GM12864 (cell line): ENCODE measurements around the gene PHACTR4.

Source experiments
- DNase-seq: peaks from one replicate; pipeline ENCODE4 v3.0.0-alpha.2; 2011; ENCODE audit warnings: low read depth
- H3K4me3 ChIP-seq: 2 replicates; pipeline ENCODE4 v1.5.1; 2011; ENCODE audit warnings: mild to moderate bottlenecking, low read depth, low read length, control low read depth
- TF ChIP-seq, protein P1 (sequence below): IDR thresholded peaks from 2 replicates; pipeline ENCODE4 v1.5.1; 2011; ENCODE audit warnings: low read depth, mild to moderate bottlenecking, moderate library complexity, low read length, control low read depth, inconsistent platforms; ENCODE audit errors: missing control alignments

Gene PHACTR4

DNA sequence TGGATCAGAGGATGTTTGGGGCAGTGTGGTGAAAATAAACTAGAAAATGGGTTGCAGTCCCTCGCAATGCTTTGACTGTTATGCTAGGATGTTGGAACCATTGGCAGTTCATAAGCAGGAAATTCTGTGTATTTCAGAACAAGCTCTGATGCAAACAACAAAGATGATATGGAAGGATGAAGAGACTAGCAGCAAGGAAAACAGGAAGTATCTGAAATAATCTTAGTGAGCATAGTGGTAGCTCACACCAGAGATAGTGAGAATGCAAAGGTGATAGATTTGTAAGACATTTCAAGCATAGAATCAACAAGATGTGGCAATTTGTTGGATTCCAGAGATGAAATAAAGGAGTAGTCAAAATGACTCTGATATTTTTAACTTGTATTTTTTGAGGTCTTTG, 125.2 kb downstream of the PHACTR4 start:
- no peak for DNase-seq
- no peak overlapping the region for H3K4me3 ChIP-seq
- TF ChIP-seq, protein P1, sequence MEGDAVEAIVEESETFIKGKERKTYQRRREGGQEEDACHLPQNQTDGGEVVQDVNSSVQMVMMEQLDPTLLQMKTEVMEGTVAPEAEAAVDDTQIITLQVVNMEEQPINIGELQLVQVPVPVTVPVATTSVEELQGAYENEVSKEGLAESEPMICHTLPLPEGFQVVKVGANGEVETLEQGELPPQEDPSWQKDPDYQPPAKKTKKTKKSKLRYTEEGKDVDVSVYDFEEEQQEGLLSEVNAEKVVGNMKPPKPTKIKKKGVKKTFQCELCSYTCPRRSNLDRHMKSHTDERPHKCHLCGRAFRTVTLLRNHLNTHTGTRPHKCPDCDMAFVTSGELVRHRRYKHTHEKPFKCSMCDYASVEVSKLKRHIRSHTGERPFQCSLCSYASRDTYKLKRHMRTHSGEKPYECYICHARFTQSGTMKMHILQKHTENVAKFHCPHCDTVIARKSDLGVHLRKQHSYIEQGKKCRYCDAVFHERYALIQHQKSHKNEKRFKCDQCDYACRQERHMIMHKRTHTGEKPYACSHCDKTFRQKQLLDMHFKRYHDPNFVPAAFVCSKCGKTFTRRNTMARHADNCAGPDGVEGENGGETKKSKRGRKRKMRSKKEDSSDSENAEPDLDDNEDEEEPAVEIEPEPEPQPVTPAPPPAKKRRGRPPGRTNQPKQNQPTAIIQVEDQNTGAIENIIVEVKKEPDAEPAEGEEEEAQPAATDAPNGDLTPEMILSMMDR = no peak

DNA sequence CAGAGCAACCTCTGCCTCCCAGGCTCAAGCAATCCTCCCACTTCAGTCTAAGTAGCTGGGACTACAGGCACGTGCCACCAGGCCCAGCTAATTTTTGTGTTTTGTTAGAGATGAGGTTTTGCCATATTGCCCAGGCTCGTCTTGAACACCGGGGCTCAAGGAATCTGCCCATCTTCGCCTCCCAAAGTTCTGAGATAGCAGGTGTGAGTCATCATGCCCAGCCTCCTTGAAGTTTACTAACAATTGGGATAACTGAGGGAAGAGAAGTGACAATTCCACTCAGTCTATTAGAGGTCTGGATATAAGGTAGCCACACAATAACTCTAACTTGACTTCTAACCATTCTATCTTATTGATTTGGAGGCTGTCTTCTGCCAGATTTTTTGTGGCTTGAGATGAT, 130.0 kb downstream of the PHACTR4 start:
- no peak overlapping the region for H3K4me3 ChIP-seq
- TF ChIP-seq, protein P1 = no peak
- no peak for DNase-seq

DNA sequence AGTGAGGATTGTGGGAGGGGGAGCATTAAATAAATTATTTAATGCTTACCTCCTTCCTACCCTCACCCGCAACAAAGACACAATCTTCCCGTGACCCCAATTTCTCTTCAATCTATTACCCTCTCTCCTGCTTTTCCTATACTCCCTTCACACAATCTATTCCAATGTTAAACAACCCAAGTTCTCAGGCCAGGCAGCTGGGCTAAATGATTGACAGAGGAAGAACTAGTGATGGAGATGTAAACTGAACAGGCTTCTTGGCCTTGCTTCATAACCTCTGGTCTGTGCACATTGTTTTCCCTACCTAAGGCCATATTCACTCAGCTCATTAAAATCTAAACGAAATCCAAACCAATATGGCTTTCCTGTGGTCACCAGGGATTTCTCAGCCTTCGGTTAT, 132.4 kb downstream of the PHACTR4 start:
- H3K4me3 ChIP-seq = no peak overlapping the region
- DNase-seq = no peak
- TF ChIP-seq, protein P1 = no peak

DNA sequence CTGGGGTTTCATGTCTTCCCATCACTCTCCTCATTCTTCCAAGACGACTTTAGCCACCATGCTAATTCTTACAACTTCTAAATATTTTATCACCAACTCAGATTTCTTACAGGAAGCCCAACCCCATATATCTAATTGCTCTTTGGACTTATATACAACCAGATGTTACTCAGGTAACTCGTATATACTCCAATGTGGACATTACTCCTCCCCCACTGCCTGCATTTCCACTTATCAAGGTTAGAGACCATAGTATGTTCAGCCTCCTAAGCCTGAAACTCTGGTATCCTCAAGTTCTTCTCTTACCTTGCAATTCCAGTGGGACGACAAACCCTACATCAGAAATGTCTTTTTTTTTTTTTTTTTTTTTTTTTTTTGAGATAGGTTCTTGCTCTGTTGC, 133.6 kb downstream of the PHACTR4 start:
- DNase-seq = no peak
- TF ChIP-seq, protein P1 = no peak
- H3K4me3 ChIP-seq = no peak overlapping the region

DNA sequence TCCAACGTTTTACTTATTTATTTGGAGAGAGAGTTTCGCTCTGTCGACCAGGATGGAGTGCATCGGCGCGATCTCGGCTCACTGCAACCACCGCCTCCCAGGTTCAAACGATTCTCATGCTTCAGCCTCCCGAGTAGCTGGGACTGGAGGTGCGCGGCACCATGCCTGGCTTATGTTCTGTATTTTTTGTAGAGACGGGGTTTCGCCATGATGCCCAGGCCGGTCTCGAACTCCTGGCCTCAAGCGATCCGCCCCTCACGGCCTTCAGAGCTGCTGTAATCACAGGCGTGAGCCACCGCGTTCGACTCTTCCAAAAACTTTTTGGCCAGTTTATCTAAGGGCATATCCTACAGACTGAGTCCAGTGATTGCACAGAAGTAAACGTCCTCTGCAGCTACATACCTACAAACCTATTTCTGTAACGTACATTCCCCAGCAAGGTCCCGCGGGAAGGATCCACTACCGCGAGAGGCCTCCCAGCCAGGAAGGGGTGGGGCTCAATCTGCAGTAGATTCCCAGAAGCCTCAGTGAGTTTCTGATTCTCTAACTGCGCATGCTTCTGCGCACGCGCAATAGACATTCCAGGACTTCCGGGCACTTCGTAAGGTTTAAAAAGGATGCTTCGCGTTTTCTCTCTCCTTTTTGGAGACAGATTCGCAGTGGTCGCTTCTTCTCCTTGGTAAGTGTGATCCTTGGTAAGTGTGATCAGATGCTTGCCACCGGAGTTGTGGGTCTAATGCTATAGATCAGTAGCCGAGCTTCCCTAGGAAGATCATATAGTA, 136.1 kb downstream of the PHACTR4 start, which contains the start of gene RCC1:
TSS of gene RCC1 (plus strand) at position 638 of the 782 bp plus-strand sequence. CDS start 23,824 bp downstream, outside the sequence.
- peak; percentile 98 for DNase-seq
- TF ChIP-seq, protein P1 = no peak
- peak within 1 kb of the TSS; percentile 93 for H3K4me3 ChIP-seq

DNA sequence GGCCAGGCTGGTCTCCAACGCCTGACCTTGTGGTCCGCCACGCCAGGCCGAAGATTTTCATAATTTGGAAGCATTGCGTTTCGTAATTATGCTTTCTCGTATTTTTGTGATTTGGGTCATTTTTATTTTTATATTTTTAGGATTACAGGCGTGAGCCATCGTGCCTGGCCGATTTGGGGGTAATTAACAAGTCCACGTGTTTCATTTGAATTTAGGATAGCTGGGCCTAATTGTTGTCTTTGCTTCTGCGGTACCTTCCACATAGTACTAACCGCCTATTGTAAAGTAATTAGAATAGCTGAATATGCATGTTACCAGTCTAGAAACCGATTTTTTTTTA, 137.3 kb downstream of the PHACTR4 start:
- peak overlapping the region; percentile 93 for H3K4me3 ChIP-seq
- TF ChIP-seq, protein P1 = no peak
- DNase-seq = no peak

DNA sequence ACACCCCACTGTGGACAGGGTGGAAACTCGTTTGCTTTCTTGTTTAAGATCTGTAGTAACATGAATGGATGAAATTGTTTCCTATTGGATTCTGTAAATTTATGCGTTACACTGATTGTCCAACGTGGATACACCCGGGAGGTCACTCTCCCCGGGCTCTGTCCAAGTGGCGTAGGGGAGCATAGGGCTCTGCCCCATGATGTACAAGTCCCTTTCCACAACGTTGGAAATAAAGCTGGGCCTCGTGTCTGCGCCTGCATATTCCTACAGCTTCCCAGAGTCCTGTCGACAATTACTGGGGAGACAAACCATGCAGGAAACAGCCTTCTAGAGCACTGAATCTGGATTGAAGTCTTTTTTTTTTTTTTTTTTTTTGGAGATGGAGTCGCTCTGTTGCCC, 137.7 kb downstream of the PHACTR4 start:
- H3K4me3 ChIP-seq = peak overlapping the region; percentile 93
- TF ChIP-seq, protein P1 = no peak
- no peak for DNase-seq
